GM21717 (cell line): ENCODE measurements around the gene DSCAML1.

ENCODE experiments used
- ATAC-seq: cut with Tn5 transposase; IDR thresholded peaks from one replicate; pipeline ENCODE4 v1.9.1; 2021; ENCODE audit warnings: mild to moderate bottlenecking, moderate library complexity; ENCODE audit not compliant: unreplicated experiment

Gene DSCAML1

DNA sequence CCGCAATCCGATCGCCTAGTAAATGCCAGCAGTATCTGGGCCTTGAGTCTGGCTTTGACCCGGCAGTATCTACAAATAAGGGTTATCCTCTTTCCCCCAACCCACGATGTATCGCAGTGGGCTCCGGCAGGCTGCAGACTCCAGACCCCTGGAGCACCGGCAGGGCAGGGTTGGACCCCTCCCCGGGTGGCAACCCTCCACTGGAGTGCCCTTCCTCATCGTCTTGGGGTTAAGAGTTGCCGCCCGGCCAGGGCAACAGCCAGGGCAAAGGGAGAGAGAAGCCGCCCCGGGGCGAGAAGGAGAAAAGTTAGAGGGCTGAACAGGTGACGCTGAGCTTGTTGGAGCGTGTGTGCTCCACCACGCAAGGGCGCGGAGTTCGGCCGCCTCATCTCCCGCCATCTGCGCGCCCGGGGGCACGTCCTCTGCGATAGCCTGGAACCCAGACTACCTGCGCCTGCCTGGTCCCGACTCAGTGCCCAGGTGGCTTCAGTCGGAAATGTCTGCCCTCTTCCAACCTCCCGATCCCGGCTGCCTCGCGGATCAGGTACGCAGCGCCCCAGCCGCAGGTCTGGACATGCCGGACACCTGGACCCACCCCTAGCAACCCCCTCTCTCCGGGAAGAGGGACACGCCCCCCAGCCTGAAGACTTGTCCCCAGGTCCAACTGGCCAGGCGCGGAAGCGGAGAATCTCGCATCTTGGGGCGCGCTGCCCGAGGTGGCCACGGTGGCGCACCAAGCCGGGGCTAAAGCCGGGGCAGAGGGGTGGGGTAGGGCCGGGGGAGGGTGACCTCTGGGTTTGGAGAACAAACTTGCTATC is 1.2 kb downstream of the DSCAML1 start:
- no peak for ATAC-seq

DNA sequence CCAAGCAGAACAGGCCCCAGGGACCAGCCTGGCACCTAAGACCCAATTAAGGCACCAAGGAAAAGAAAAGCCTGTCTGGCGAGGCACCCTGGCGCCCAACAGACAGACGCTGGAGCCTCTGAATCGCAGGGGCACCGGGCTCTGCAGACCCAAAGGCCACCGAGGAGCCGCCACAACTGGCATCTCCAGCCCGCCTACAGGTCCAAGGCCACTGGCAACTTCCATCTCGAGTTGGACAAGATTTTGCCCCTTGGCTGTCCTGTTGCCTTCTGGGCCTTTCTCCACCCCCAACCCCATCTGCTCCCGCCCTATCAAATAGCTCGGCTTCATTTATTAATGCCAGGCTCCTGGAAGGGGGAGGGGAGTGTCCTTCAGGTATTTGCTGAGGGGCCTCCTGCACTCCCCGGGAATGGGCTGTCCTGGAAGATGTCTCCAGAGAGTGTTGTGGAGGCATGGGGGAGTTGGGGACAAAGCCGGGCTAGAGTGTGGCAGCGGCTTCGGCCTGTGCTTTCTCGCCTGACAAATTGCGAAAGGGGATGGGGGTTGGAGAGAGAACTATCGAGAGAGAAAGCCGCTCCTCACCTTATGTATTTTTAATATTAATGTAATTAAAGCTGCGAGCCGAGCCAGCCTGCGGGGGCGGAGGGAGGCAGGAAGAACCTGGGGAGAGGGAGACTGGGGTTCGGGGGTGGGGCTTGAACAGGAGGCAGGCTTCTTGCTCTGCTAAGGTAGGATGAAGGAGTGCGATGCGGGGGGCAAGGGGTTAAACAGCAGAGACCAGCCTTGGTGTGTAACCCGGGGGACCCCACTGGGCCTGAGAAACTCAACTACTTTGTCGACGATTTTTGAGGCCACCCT is 2.0 kb downstream of the DSCAML1 start:
- no peak for ATAC-seq

DNA sequence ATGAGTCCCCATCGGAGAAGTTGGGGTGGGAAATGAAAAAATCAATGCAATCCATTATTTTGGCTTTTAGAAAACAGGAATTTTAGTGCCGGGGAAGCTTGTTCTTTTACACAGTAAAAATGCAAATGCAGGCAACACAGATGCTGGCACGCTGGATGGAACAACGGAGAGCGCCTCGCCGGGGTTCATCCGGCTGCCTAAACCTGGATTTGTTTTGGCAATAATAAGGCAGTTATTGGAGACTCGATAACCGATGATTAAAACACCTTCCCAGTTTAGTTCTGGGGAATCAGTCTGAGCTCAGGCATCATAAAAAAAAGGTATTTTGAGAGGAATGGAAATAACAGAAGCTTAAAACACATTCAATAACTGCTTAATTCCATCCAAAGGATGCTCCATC is 2.9 kb downstream of the DSCAML1 start:
- ATAC-seq: no peak

DNA sequence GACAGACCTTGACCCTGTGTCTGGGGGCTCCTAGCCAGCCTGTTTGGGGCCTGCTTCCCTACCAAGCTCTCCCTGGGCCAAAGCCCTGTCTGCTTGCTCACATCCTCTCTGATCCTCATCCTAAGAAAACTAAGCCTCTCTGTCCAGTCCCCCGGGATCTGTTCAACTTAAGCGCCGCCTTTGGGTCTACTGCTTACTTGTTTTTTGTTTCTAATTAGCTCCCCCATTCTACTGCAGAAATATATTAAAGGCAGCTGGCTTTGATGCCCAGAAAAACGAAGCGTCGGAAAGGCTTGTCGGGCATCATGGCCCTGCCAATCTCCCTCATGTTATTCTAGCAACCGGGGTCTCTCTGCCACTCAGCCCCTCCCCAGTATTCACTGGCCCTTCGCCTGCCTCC is 3.4 kb downstream of the DSCAML1 start:
- ATAC-seq: no peak

DNA sequence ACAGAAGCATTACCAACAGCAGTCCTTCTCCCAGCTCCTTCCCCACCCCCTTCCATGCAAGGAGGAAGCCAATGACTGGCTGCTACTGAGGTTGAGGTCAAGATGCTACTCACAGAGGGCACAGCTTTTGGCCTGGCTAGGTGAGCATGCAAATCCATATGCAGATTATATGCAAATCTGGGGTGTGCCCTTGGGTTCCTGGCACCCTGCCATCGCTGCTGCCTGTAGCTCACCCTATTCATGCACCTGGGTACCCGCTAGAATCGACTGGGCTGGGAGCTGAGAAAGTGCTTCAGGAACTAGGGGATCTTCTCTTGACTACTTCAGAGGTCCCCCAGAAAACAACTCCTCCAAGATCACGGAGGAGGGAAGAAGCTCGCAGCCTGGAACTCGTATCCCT is 4.0 kb downstream of the DSCAML1 start:
- ATAC-seq: no peak

DNA sequence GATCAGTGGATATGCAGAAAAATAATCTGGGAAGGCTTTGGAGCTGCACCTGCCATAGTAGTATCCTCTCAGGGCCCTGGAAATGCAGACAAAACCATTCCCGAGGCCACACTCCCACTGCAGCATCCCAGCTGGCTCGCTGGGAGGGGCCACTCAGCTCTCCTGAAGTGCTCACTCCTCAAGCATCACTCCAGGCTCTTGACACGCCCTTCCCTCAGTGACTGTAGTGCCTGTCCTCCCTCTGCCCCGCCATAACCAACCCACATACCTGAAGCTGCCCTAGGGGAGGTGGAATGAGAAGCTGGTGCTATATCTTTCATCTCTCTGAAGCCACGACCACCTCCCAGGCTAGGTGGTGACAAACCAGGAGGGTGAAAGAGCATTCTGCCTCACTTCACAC is 4.8 kb downstream of the DSCAML1 start:
- ATAC-seq: no peak

DNA sequence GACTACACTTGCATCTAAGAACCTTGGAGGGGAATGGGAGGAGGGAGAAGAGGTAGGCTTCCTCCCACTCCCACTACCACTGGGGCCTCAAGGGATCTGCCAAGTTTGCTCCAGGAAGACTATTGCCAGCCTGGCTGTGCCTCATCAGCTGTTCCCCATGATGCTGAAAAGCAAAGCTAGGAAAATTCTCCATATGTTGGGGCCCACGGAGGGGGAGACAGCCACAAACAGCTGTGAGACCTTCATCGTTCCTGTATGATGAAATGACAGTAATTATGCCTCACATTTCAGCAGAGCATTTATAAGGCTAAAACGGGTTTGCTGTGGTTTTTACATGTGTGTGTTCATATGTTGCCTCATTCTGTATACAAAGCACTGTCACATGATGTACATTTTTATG is 6.7 kb downstream of the DSCAML1 start:
- no peak for ATAC-seq

DNA sequence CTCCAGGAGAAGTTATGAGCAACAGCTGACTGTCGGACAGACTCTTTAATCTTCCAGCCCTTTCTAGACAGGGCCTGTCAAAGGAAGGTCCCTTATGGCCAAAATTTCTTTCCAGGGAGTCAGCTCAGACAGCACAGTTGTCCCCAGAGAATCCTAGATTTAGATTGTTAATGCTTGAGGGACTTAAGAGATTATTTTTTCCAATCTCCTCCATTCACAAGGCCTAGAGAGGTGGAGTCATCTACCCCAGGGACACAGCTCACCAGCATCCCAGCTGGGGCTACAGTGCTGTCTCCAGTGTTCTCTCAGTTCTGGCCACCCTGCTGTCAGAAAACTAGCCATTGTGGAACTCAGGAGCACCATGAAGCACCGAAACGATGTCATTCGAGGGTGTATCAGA is 7.8 kb downstream of the DSCAML1 start:
- ATAC-seq: no peak

DNA sequence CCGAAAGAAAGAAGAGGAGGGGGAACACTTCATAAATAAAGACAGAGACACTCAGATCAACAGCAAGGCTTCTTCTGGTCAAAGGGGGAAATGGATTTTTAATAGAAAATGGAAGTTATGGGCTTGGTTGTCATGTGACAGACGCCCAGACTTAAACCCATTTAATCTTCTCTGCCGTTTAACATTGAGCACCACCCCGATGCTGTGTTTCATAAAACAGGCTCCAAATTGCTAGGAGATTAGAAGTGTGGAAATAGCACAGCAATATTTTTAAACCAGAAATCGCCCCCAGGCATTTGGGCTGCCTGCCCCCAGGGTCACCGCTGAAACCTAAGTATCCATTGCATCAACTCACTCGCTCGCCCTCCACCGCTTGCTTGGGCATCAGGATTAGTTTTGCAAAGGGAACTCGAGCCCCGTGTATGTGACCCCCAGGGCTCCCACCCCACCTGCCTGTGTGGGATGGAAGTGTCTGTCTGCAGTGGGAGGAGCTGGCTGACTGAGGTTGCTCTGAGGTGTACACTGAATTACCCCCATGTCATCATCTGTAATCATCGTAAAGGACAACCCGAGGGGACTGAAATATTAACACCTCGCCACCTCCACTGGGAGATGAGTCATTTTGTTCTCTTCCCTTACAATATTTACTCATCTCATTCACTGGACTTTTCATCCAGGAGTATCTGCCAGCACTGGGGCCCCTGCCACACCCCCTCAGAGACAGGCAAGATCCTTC is 10.7 kb downstream of the DSCAML1 start:
- no peak for ATAC-seq

DNA sequence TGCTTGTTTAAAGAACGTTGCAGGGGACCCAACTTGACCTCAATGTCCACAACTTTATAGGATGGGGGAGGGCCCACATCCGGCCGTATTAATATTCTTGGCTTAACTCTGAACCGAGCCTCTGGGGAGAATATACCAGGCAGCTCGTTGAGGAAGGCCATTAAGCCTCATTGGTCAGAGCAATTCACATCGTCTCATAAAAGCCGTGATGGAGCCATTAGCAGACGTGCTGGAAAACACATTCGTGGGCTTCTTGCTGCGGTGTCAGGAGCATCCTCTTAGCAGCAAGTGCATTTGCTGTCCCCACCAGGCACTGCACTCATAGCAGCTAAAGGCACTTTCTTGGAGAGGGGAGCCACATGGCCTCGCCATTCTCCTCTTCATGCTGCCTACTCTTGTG is 14.9 kb downstream of the DSCAML1 start:
- no peak for ATAC-seq

DNA sequence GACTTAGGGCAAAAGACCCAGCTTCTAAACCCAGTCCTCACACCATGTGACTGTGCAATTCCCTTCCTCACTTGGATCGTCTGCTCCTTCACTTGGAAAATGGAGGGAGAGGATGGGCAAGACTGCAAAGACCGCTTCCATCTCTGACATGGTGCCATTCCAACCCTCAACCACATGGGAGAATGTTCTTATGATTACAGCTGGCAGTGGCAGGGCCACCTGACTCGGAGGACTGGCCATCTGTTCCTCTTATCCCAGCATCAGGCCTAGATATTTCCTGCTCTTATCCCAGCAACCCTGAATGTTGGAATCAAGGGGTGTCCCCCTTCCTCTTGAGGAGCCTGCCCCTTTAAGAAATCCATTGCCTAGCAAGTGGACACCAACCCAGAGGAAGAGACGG is 15.4 kb downstream of the DSCAML1 start:
- no peak for ATAC-seq

DNA sequence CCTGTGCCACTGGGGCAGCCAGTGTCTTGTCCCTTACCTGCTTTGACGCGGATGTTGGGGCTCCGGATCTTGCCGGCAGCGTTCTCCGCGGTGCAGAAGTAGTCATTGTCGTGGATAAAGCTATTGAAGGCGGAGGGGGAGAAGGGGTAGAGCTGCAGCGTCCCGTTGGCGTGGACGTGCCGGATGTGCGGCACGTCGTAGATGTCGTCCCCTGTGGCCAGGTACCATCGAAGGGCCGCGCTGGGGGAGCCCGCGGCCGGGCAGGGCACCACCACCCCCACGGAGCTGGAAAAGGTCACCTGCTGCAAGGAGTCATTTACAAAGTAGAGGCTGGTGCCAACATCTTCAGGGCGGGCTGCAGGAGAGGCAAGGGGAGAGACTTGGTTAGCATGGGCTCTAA is 16.6 kb downstream of the DSCAML1 start:
- ATAC-seq: no peak

DNA sequence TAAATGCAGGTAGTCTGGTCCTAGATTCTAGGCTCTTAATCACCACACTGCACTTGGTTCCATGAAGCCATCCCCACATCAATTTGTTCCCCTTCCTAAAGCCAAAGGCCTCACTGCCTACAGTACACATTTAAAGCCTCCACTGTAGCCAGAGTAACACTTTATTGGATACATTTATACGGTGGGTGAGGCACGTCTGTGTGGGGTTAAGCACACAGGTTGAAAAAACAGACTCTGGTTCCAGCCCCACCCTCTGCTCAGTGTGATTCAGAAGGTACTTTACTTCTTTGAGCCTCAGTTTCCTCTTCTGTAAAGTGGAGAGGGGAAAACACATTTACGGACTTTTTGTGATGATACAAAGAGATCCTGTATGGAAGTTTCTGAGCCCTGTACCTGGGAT is 22.5 kb downstream of the DSCAML1 start:
- ATAC-seq: no peak

DNA sequence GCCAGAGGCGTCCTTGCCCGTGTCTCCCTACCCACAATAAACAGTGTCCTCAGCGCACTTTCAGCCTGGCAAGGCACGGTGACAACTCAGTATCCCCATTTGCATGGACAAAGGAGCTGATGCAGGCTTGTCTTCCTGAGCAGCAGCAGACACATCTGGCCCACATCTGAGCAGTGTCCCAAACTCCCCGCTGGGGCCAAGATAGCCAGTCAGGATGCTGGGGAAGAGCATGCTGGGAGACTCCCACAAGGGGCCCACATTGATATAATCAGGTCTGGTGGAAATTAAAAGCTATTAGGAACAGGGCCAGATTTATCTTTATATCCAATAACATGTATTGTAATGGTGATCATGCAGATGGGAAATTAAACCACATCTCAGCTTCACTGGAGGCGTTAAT is 24.7 kb downstream of the DSCAML1 start:
- ATAC-seq: no peak

DNA sequence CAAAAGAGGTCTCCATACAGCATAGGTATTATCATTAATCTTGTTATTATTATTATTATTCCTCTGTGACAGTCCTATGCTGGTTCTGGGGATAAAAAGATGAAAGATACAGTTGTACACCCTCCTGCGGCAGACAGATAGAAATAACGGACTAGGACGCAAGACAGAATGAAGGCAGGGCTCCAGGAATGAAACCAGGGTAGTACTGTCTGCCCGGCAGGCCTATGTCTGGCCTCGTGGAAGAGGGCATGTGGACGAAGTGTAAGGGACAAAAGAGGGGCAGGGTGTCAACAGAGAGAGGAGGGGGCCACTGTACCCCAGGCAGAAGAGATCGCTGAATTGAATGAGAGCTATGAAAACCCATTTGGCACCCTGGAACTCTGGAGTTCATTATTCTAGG is 25.2 kb downstream of the DSCAML1 start:
- no peak for ATAC-seq

DNA sequence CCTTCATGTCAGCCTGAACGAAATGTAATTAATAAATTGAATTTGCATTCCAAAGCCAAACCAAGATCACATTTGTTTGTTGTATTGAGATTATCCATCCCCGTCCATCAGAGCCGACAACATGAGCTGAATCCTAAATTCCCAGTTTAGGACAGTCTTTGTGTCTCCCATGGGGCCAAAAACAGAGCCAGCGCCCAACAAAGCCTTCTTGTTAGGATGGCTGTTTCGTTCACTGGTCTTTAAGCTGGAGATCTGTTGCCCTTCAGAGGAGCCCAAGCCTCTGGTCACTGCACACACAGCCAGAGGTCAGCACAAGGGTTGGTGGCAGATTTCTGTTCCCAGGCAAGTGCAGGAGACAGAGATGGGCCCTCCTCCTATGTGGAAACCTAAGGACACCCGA is 25.8 kb downstream of the DSCAML1 start:
- ATAC-seq: no peak

DNA sequence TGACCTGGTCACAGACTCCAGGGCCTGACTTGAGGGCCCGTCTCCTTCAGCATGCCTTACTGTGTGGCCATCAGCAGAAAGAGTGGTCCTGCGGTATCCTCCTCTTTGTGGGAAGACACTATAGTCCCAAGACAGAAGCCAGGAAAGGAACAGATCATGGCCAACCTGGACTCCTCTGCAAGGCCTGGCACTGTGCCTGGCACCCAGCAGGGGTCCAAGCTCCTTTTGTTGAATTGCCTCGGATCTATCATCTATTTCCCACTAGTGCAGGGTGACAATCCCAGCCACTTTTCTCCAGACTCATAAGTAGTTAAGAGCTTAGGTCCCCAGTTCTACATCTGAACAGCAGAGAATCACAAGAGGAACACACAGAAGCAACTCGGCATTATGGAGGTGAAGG is 27.0 kb downstream of the DSCAML1 start:
- ATAC-seq: no peak

DNA sequence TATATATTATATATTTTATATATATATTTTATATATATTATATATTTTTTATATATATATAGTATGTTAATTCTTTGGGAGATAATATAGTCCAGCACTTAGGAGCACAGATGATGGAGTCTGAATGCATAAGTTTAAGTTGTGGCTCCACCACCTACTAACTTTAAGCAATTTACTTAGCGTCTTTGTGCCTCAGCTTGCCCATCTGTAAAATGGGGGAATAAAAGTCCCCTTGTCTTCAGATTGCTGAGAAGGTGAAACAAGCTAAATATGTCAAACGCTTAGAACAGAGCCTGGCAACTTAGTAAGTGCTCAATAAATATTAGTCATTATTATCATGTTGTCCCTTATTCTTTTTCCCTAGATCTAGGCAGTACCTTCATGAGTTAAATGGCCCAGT is 27.5 kb downstream of the DSCAML1 start:
- ATAC-seq: no peak

DNA sequence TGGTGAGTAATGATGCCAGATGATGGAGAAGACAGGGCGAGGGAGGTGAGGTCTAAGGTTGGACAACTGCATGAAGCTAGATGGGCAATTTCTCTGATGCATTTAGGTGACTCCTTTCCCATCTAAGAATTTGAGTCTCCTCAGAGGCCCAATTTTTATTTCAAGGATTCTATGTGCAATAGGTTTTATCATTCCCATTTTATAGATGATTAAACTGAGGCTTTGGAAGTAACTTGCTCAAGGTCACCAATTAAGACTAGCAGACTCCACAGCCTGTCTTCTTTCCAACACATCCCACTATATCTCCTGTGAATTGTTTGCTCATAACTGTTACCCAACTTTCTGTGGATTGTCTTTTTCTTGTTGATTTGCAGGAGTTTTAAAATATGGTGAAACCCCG is 28.5 kb downstream of the DSCAML1 start:
- no peak for ATAC-seq

DNA sequence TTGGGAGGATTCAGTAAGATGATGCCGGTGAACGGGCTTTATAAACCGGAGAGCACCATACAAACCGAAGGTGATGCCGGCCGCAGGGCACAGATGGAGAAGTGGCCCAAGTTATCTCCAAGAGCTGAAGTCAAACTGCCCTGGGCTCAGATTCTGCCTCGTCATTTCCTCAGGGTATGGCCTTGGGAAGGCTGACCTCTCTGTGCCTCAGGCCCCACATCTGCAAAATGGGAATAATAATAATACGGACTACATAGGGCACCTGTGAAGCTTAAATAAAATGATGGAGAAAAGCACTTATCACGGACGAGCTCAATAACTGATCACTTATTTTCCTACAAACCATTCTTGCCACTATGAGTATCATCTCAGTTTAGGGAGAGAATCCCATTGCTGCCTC is 29.9 kb downstream of the DSCAML1 start:
- ATAC-seq: no peak

DNA sequence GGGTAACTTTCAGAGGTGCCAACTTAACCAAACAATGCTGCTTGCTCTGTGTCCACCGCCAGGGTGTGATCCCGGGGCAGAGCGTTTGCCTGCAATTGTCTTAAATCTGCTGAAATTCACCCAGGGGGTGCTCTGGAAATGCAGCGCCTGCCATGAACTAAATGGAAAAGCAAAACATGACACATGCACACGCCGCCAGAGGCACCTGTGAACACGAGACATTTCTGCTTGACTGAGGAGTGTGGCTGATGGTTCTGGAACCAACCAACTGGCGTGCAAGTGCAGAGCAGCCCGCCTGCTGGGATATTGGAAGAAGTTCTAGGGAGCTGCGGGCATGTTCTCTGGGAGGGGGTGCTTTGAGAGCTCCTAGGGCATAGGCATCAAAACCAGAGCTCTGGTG is 30.4 kb downstream of the DSCAML1 start:
- ATAC-seq: no peak

DNA sequence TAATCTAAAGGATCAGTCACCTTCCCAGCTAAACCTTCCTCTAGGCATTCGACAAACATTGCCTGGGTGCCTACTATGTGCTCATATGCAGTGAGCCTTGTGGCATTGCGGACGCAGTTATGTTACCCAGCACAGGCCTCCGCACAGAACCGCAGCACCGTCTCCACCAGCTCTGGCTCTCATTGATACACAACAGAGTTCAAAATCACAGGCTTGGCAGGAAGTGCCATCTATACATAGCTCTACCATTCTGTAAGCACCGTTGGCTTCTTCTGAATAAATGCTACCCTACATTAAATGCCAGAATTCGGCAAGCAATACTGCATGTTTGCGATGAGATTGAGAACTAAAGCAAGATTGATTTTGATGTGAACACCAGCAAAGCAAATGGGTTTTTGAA is 31.0 kb downstream of the DSCAML1 start:
- no peak for ATAC-seq
